Right atrium auricular region (tissue), 2 donors: ENCODE measurements around the gene HNRNPM. TPM values are rescaled to one million over a fixed set of nuclear protein-coding genes. Genes with fewer than 3 reads are reported as not detected.
A peak's percentile ranks its signal among the peaks of the same experiment; 100 is the strongest.

Source experiments
- DNase-seq: peaks from one replicate; pipeline ENCODE4 v3.0.0-alpha.2; 2019; ENCODE audit warnings: low spot score
- H3K27ac ChIP-seq, 2 donors: fragments of 200-600 bp; sonication (generic); 1 replicate in 1 of 2; 2 replicates in 1 of 2; pipeline ENCODE4 v1.5.1; 2016 to 2019
- H3K27me3 ChIP-seq, 2 donors: fragments of 200-600 bp; sonication (generic); one replicate each; pipeline versions ENCODE4 v1.5.1 to v1.6.0; 2017 to 2019
- H3K36me3 ChIP-seq: fragments of 200-600 bp; sonication (generic); one replicate; pipeline ENCODE4 v1.5.1; 2016
- H3K4me1 ChIP-seq, 2 donors: fragments of 200-600 bp; sonication (generic); one replicate each; pipeline versions ENCODE4 v1.5.1 to v1.6.0; 2017 to 2019
- H3K4me3 ChIP-seq, 2 donors: fragments of 200-600 bp; sonication (generic); 1 replicate in 1 of 2; 2 replicates in 1 of 2; pipeline ENCODE4 v1.5.1; 2017 to 2019; ENCODE audit warnings: mild to moderate bottlenecking in 1 of 2, moderate library complexity in 1 of 2
- H3K9me3 ChIP-seq, 2 donors: fragments of 200-600 bp; sonication (generic); one replicate each; pipeline ENCODE4 v1.5.1; 2019
- CTCF ChIP-seq, 2 donors: fragments of 200-600 bp; sonication (generic); IDR thresholded peaks; one replicate each; pipeline ENCODE4 v1.5.1; 2019; ENCODE audit warnings: antibody characterized with exemption in 2 of 2
- total RNA-seq, 2 donors: library from RNA; depleted of rRNA; stranded (reverse); fragments of >200 nt; gene quantifications; one replicate each; pipeline ENCODE4 v1.1.0, GENCODE V29; 2016

The HNRNPM gene
- total RNA-seq = 10 to 100 TPM; 51.0 to 76.5 TPM

- peaks cover 9% of the 10 kb centered on the region for H3K36me3 ChIP-seq
- no peaks in the 10 kb centered on the region for H3K9me3 ChIP-seq
- DNase-seq = peak; percentile 100
- H3K4me3 ChIP-seq = peak within 1 kb of the TSS; percentile 86 to 99
- H3K27me3 ChIP-seq = no peaks in the 10 kb centered on the region
- peak within 1 kb of the TSS; percentile 93 to 99 for H3K27ac ChIP-seq
- TF ChIP-seq CTCF (IDR thresholded peaks at IDR 0.05) = no peak
- peaks cover 0 to 45% of the 10 kb centered on the region in 2 donors for H3K4me1 ChIP-seq
Observed at GRCh38 chr19:8444677-8445487, at the start of gene HNRNPM. Gene HNRNPM (plus strand): TSS chr19:8444975. CDS start chr19:8444999, 24 bp downstream.

DNA sequence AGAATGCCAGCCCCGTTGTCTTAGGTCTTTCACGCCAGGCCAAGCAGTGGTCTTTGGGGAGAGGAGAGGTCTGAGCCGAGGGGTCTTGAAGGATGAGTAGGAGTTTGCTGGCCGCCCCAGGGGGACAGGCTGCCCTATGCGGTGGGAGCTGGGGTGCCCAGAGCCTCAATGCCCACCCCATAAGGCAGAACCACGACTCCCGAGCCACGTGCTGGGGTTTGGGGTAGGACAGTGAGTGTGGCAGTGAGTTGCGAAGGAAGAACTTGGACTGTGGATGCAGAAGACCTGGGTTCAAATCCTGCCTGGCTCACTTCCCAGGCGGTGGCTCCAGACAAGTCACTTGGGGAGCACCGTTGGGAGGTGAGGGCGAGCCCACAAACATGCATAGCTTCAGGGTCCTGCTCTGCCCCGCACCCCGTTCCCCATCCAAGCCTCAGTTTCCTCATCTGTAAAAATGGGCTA, 49.1 kb upstream of the HNRNPM start:
- Histone ChIP-seq H3K9me3 (no peaks in the 10 kb centered on the region), H3K27me3 (no peaks in the 10 kb centered on the region), H3K36me3 (peaks cover 20% of the 10 kb centered on the region), H3K27ac (peak overlapping the region; percentile 100), H3K4me3 (no peak overlapping the region), H3K4me1 (peaks cover 0 to 79% of the 10 kb centered on the region in 2 donors)
- no peak for TF ChIP-seq CTCF (IDR thresholded peaks at IDR 0.05)
- no peak for DNase-seq

DNA sequence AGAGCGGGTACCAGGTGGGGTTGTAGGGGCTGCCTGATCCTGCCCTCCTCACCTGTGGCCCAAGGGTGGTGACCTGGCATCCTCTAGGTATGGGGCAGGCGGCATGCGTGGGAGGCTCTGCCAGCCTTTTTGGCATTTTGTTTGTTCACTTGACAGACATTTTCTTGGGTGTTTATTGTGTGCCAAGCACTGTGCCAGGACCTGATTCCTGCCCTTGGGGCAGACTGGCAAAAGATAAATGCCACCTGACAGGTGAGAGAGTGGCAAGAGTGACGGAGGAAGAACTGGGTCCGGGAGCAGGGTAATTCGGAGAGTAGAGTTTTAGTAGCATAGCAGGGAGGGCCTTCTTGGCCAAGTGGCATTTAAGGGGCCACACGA, 48.6 kb upstream of the HNRNPM start:
- peaks cover 0 to 75% of the 10 kb centered on the region in 2 donors for H3K4me1 ChIP-seq
- DNase-seq = no peak
- no peaks in the 10 kb centered on the region for H3K27me3 ChIP-seq
- no peak overlapping the region for H3K4me3 ChIP-seq
- H3K9me3 ChIP-seq = no peaks in the 10 kb centered on the region
- H3K27ac ChIP-seq = peak overlapping the region in 1 of 2 donors; percentile 100
- peaks cover 23% of the 10 kb centered on the region for H3K36me3 ChIP-seq
- no peak for TF ChIP-seq CTCF (IDR thresholded peaks at IDR 0.05)

DNA sequence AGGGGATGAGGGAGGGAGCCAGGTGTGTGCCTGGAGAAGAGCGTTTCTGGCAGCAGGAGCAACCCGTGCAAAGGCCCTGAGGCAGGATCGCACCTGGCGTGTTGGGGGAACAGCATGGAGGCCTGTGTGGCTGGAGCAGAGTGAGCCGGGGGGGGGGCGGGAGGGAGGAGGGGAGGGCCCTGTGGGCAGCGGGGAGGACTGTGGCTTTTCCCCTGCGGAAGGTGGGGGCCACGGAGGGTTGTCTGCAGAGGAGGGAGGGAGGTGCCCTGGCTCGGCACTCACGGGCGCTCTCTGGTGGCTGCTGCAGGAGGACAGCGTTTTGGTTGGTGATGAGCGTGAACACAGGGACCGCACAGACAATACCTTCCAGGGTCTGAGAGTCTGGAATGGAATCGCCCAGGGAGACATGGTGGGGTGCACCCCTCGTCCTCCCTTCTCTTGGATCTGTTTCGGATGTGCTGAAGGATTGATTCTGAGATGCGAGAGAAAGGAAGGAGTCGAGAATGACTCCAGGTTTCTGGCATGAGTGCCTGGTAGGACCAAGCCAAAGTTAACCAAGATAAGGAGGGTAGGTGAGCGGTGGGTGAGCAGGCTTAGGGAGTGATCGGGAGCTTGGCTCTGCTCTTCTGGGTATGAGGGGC, 48.1 kb upstream of the HNRNPM start:
- H3K27me3 ChIP-seq = no peaks in the 10 kb centered on the region
- peaks cover 0 to 69% of the 10 kb centered on the region in 2 donors for H3K4me1 ChIP-seq
- peak; percentile 35 to 75 for TF ChIP-seq CTCF (IDR thresholded peaks at IDR 0.05)
- no peaks in the 10 kb centered on the region for H3K9me3 ChIP-seq
- H3K36me3 ChIP-seq = peaks cover 25% of the 10 kb centered on the region
- DNase-seq = no peak
- H3K27ac ChIP-seq = peak overlapping the region in 1 of 2 donors; percentile 9
- no peak overlapping the region for H3K4me3 ChIP-seq

- Histone ChIP-seq H3K27ac (peak overlapping the region in 1 of 2 donors; percentile 9), H3K27me3 (no peaks in the 10 kb centered on the region), H3K4me1 (peaks cover 0 to 64% of the 10 kb centered on the region in 2 donors), H3K4me3 (no peak overlapping the region), H3K36me3 (peaks cover 31% of the 10 kb centered on the region), H3K9me3 (no peaks in the 10 kb centered on the region)
- TF ChIP-seq CTCF (IDR thresholded peaks at IDR 0.05) = no peak
- no peak for DNase-seq
Observed at GRCh38 chr19:8397271-8397670, 47.5 kb upstream of the HNRNPM start.
